Neural cell (in vitro differentiated cells): Measurements from ENCODE around the gene SYCE3.

Experiments
- MXI1 ChIP-seq: fragments of 450-650 bp; conservative IDR thresholded peaks from 2 replicates; pipeline ENCODE4 v1.6.1; 2014; ENCODE audit warnings: antibody characterized with exemption, mild to moderate bottlenecking; ENCODE audit not compliant: poor library complexity, severe bottlenecking
- POLR2AphosphoS5 ChIP-seq: IDR thresholded peaks from 2 replicates; pipeline ENCODE4 v1.6.1; 2012
- TF ChIP-seq, protein P1 (sequence below): fragments of 450-650 bp; IDR thresholded peaks from 2 replicates; pipeline ENCODE4 v1.5.1; 2014; ENCODE audit warnings: antibody characterized with exemption, mild to moderate bottlenecking, moderate library complexity; ENCODE audit not compliant: poor library complexity, severe bottlenecking

DNA sequence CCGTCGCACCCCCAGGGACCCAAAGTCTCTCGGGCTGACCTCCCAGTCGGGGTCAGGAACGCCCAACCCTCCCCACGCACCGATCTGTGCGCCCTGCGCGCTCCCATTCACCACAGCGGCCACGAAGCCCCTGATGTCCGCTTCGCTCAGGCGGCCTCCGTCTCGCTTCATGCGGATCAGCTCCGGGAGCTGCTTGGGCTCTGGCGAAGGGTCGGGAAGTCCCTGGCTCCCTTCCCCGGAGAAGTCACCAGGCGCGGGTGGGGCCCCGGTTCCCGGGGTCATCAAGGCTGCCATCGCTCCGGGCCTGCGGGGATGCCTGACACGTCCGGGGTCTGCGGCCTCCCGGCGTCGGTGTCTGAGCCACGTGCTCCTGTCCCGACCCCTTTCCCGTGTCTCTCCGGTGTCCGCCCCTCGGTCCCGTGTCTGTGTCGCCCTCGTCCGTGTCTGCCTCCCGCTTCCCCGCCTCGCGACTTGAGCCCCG lies 33.3 kb downstream of the SYCE3 start:
- TF ChIP-seq, protein P1, sequence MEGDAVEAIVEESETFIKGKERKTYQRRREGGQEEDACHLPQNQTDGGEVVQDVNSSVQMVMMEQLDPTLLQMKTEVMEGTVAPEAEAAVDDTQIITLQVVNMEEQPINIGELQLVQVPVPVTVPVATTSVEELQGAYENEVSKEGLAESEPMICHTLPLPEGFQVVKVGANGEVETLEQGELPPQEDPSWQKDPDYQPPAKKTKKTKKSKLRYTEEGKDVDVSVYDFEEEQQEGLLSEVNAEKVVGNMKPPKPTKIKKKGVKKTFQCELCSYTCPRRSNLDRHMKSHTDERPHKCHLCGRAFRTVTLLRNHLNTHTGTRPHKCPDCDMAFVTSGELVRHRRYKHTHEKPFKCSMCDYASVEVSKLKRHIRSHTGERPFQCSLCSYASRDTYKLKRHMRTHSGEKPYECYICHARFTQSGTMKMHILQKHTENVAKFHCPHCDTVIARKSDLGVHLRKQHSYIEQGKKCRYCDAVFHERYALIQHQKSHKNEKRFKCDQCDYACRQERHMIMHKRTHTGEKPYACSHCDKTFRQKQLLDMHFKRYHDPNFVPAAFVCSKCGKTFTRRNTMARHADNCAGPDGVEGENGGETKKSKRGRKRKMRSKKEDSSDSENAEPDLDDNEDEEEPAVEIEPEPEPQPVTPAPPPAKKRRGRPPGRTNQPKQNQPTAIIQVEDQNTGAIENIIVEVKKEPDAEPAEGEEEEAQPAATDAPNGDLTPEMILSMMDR = no peak
- TF ChIP-seq POLR2AphosphoS5 (no peak), MXI1 (no peak)
